SJCRH30 (cell line): Measurements from ENCODE around the gene NEUROD6. TPM values are rescaled to one million over a fixed set of nuclear protein-coding genes. Genes with fewer than 3 reads are reported as not detected.

ENCODE experiments used
- DNase-seq, 2 experiments: peaks; one replicate each; pipeline ENCODE4 v3.0.0-alpha.2; 2015 to 2020
- H3K27ac ChIP-seq: fragments of 250-450 bp; sonication (Bioruptor Pico); 2 replicates; pipeline ENCODE4 v1.5.1; 2020; ENCODE audit warnings: mild to moderate bottlenecking, moderate library complexity
- H3K27me3 ChIP-seq: fragments of 250-450 bp; sonication (Bioruptor Pico); 2 replicates; pipeline ENCODE4 v1.5.1; 2020; ENCODE audit warnings: mild to moderate bottlenecking, moderate library complexity
- H3K36me3 ChIP-seq: fragments of 250-450 bp; sonication (Bioruptor Pico); 2 replicates; pipeline ENCODE4 v1.5.1; 2020; ENCODE audit warnings: mild to moderate bottlenecking, moderate library complexity
- H3K4me1 ChIP-seq: fragments of 250-450 bp; sonication (Bioruptor Pico); 2 replicates; pipeline ENCODE4 v1.5.1; 2020; ENCODE audit warnings: mild to moderate bottlenecking, moderate library complexity
- H3K4me3 ChIP-seq: fragments of 250-450 bp; sonication (Bioruptor Pico); 2 replicates; pipeline ENCODE4 v1.5.1; 2020; ENCODE audit warnings: mild to moderate bottlenecking, moderate library complexity
- H3K9me3 ChIP-seq: fragments of 250-450 bp; sonication (Bioruptor Pico); replicated peaks from 2 replicates; pipeline ENCODE4 v1.5.1; 2020; ENCODE audit warnings: mild to moderate bottlenecking, moderate library complexity
- total RNA-seq: library from RNA; depleted of rRNA; stranded (reverse); fragments of >200 nt; shearing (Covaris generic); gene quantifications from 2 replicates; pipeline ENCODE4 v1.2.3, GENCODE V29; 2014

Gene NEUROD6
- total RNA-seq, 1 experiment from 2014 or later, result not detected

DNA sequence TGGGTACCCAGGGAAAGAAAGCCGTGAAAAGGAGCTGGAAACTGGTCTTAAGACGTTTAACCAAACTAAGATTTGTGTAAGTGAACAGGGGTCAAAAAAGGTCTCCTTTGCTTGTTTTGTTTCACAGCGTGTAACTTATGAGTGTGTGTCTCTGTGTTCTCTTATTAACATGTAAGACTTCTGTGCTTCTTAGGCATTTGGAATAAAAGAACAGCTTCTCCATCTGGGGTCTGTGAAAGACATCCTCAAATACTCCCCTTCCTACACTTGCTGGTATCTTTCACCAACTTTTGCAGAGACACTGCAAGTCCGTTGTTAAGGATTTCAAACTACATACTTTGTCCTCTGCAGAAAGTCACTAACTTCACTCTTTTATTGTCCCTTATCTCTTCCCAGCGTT lies 615 bp upstream of the NEUROD6 start:
- Histone ChIP-seq H3K36me3 (no peaks in the 10 kb centered on the region), H3K27ac (no peak overlapping the region), H3K27me3 (peaks cover 3% of the 10 kb centered on the region), H3K4me3 (no peak overlapping the region), H3K9me3 (no peaks in the 10 kb centered on the region), H3K4me1 (no peaks in the 10 kb centered on the region)
- no peak for DNase-seq

DNA sequence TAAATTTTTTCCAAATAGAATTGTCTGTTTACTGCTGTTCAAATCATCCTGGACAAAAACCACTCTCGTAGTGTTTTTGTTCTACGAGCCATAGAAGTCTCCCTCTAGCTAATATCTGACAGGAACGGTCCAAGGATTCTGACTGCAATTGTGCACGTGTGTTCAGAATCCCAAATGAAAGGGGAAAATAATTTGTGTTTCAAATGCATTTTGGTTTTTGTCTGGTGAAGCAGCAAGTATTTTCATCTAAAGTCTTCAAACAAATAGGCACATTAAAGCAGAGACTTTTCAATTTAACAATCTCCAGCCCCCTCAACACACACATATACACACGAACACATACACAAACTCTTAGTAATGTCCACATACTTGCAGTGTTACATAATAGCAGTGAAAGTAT lies 475 bp downstream of the NEUROD6 start:
- Histone ChIP-seq H3K4me1 (no peaks in the 10 kb centered on the region), H3K4me3 (no peak overlapping the region), H3K36me3 (no peaks in the 10 kb centered on the region), H3K9me3 (no peaks in the 10 kb centered on the region), H3K27me3 (peaks cover 3% of the 10 kb centered on the region), H3K27ac (no peak overlapping the region)
- no peak for DNase-seq

DNA sequence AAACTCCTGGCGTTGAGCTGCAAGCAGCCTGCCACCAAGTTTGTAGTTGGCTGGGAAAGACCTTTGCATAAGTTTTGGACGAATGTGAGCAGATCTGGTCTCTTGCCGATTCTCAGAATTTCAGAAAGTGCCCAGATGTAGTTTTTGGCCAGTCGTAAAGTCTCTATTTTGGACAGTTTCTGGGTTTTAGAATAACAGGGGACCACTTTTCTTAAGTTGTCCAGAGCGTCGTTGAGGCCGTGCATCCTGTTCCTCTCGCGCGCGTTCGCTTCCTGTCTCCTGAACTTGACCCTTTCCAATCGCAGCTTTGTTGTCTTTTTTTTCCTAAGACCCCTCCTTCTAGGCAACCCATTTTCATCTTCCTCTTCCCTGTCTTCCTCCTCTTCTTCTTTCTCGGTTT lies 1.8 kb downstream of the NEUROD6 start:
- Histone ChIP-seq H3K4me1 (no peaks in the 10 kb centered on the region), H3K27me3 (peaks cover 3% of the 10 kb centered on the region), H3K36me3 (no peaks in the 10 kb centered on the region), H3K27ac (no peak overlapping the region), H3K9me3 (no peaks in the 10 kb centered on the region), H3K4me3 (no peak overlapping the region)
- no peak for DNase-seq

DNA sequence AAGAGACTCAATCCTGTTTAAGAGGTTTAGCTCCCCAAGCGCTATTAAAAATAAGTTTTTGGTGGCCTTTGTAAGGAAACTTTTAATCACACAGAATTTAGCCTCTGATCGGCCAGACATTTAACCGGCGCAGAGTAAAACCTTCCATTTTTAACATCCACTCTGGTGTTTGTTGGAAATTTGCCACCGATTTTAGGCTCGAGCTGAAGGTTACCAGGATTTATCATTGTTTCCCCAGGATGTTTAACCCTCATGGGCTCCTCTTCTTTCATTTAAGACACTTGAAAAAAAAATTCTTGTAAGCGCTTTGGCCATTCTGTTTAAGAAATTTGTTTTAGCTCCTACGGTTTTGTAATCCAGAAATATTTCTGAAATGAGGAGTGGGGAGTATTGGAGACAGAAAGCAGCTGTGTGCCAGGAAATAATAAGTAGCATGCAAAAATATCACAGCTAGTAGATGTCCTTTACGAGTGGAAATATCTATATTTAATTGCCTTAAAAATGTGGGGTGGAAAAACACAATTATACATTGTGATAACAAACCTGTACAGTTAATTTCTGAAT lies 3.4 kb downstream of the NEUROD6 start:
- Histone ChIP-seq H3K27me3 (no peaks in the 10 kb centered on the region; the same call in none of the 2 replicates), H3K4me3 (no peak overlapping the region), H3K36me3 (no peaks in the 10 kb centered on the region), H3K4me1 (no peaks in the 10 kb centered on the region), H3K27ac (no peak overlapping the region), H3K9me3 (no peaks in the 10 kb centered on the region)
- no peak for DNase-seq

DNA sequence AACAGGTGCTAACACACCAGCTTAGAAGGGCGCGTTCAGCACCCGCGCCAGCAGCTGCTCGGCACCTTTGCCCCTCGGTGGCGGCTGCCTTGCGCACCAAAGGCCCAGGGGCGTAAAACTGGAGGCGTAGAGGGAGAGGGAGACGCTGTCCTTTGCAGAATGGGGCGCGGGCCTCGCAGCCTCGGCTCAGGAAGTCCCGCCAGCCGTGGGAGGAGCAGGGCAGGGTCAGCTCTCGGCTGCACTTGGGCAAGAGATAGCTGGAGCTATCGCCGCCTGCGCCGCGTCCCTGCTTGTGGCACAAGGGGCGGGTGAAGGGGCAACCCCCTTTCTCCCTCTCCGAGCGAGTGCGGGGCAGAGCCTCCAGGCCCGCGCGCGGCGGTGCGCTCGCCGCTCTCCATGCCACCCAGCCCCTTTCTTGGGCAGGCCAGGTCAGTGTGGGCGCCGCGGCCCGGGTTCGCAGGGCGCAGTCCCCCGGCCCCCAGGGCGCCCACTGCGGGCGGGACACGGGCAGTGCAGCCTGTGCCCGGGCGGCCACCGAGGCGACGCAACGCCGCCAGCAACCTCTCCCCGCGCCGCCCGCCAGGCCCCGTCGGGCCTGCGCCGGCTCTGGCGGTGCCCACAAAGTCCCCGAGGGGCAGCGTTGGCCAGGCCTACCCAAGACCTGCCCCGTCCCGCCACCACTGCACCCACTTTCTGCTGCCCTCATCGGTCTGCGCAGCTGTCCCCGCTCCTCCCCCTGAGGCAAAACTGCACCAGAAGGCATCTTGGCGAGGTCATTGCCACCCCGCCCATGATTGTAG lies 4.1 kb downstream of the NEUROD6 start:
- Histone ChIP-seq H3K27me3 (no peaks in the 10 kb centered on the region; the same call in none of the 2 replicates), H3K4me3 (no peak overlapping the region), H3K27ac (no peak overlapping the region), H3K36me3 (no peaks in the 10 kb centered on the region), H3K9me3 (no peaks in the 10 kb centered on the region), H3K4me1 (no peaks in the 10 kb centered on the region)
- no peak for DNase-seq

DNA sequence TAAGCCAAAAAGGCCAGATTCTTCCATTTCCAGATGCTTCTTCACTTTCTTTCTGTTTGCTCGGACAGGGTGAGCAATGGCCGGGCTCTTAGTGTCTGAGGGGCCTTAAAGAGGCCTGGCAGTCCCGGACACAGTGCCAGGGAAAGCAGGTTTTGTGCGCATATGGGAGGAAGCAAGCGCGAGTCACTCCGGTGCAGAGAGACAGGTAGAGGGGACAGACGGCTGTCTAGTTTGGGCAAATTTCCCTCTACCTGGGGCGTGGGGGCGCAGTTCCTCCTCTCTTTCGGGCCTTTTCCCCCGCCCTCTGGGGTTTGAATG lies 4.7 kb downstream of the NEUROD6 start:
- no peak overlapping the region for H3K27ac ChIP-seq
- no peaks in the 10 kb centered on the region for H3K36me3 ChIP-seq
- no peaks in the 10 kb centered on the region for H3K4me1 ChIP-seq
- no peak for DNase-seq
- H3K4me3 ChIP-seq, result no peak overlapping the region
- no peaks in the 10 kb centered on the region for H3K9me3 ChIP-seq
- H3K27me3 ChIP-seq, result no peaks in the 10 kb centered on the region; the same call in 1 of the 2 replicates

DNA sequence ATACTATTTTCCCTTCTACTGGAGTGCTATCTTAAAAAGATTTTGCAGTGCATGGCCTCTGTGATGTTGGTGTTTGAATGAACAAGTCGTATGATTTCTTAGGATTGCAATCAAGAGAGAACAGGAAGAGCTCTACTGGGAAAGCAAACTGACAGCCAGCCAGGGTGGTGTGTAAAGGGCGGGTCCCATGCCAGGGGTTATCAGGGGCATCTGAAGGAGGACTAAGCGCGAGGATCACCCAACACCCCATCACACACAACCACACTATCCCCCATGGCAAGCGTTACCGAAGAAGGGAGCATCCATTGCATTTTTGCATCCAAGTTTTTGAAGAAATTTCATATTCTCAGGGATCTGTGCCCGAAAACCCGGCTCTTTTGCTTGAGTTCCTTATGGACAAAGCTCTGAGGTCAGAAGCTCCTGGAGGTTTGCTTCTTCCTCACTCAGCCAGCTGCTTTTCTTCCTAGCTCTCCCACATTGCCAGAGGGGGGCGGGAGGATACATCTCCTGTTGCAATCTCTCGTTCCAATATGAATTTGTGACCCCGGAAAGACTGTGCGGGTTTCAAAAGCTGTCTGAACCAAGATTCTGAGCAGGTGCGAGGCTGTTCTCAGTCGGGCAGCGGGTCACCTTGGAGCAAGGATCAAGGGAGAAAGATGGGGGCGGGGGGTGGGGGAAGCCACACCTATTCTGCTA lies 5.2 kb downstream of the NEUROD6 start:
- Histone ChIP-seq H3K27ac (no peak overlapping the region), H3K4me1 (no peaks in the 10 kb centered on the region), H3K9me3 (no peaks in the 10 kb centered on the region), H3K4me3 (no peak overlapping the region), H3K27me3 (no peaks in the 10 kb centered on the region; the same call in 1 of the 2 replicates), H3K36me3 (no peaks in the 10 kb centered on the region)
- no peak for DNase-seq

DNA sequence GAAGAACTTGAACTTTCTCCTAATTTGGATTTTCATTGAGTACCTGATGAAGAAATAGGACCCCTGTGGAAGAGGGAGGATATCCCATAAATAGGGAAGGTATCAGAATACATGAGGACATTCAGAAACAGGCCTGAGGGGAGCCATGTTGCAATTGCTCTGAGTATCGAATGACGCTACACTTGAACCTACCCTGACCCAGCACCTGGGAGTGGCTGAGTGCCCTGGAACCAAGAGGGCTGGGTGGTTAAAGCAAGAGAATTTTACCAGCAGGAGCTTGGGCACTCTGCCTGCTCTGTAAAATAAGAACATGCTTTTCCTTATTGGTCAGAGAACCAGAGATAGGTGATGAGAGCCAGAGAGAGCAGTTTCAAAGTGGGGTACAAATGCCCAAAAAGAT lies 7.2 kb downstream of the NEUROD6 start:
- H3K27me3 ChIP-seq, result no peaks in the 10 kb centered on the region; the same call in 1 of the 2 replicates
- no peaks in the 10 kb centered on the region for H3K4me1 ChIP-seq
- no peak overlapping the region for H3K27ac ChIP-seq
- no peak for DNase-seq
- H3K9me3 ChIP-seq, result no peaks in the 10 kb centered on the region
- H3K4me3 ChIP-seq, result no peak overlapping the region
- no peaks in the 10 kb centered on the region for H3K36me3 ChIP-seq

DNA sequence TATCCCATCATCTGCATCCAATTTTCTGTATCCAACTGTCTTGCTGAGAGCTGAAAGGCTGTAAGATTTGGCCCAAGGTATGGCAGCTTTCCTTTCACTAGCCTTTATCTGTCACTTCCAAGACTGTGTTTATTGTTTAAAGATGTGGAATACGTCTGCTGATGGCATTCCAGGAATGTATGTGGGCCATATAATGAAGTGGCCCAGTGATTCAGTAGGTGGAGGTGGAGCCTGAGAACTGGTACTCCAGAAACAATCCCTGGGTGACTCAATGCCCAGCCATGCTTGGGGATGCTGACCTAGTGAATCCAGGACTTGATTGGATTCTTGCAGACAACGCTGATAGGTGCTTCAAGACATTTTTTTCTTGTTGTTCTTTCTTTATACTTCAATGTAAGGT lies 13.5 kb downstream of the NEUROD6 start:
- no peaks in the 10 kb centered on the region for H3K9me3 ChIP-seq
- H3K4me1 ChIP-seq, result no peaks in the 10 kb centered on the region
- DNase-seq, result no peak
- no peak overlapping the region for H3K4me3 ChIP-seq
- no peak overlapping the region for H3K27ac ChIP-seq
- no peaks in the 10 kb centered on the region for H3K27me3 ChIP-seq
- no peaks in the 10 kb centered on the region for H3K36me3 ChIP-seq

DNA sequence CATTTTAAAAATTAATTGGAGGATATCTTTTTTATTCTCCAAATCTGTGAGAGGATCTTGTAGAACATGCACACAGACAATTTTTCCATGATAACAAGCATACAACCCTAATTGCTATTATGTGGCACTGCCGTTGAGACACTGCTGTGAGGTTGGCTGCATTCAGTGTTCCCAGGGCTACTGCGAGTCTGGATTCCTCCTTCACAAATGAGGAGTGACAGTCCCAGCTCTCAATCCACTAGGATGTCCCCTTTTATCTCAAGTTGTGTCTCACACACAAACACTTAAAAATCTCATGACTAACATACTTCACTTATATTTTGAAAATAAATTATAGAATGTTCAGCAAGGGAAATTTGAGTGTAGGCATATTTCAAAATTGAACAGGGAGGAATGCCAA lies 14.1 kb downstream of the NEUROD6 start:
- H3K27me3 ChIP-seq, result no peaks in the 10 kb centered on the region
- H3K36me3 ChIP-seq, result no peaks in the 10 kb centered on the region
- no peak overlapping the region for H3K27ac ChIP-seq
- 0 out of 2 replicates have a peak, but pooled peaks cover 2% of the 10 kb centered on the region for H3K9me3 ChIP-seq
- no peaks in the 10 kb centered on the region for H3K4me1 ChIP-seq
- no peak overlapping the region for H3K4me3 ChIP-seq
- no peak for DNase-seq

DNA sequence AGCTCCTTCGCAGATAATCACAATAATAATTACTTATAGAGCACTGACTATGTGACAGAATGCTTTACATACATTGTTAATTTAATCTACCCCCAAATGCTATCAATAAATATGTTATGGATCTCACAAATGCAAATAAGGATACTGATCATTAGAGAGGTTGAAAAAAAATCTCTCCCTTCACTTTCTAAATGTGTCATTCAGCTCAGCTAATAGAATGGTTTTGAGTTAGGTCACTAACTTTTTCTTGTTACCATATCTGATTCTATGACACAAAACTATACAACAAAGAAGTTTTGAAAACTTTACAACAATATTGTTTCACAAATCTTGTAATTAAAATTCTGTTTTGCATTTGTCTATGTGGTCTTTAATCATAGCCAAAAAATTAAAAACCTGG lies 17.4 kb downstream of the NEUROD6 start:
- Histone ChIP-seq H3K4me1 (no peaks in the 10 kb centered on the region), H3K27me3 (no peaks in the 10 kb centered on the region), H3K9me3 (0 out of 2 replicates have a peak, but pooled peaks cover 3% of the 10 kb centered on the region), H3K4me3 (no peak overlapping the region), H3K36me3 (no peaks in the 10 kb centered on the region), H3K27ac (no peak overlapping the region)
- DNase-seq, result no peak

DNA sequence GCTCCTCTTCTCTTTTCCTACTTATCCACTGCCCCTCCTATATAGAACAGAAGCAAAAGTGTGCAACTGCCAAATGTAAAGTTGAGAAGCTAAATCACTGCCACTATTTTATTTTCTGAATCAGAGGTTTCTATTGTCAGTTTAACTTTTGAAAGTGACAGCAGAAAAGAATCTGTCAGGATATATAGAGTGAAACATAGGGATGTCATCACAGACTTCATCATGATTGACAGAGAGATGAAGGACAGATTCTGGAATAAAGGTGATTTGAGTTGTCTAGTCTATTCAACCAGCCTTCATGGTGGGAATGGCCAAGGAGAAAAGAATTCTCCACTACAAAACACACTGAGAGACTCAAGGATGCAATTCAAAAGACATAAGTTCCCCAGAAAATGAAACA lies 19.9 kb downstream of the NEUROD6 start:
- no peaks in the 10 kb centered on the region for H3K27me3 ChIP-seq
- H3K4me1 ChIP-seq, result no peaks in the 10 kb centered on the region
- no peak overlapping the region for H3K27ac ChIP-seq
- H3K36me3 ChIP-seq, result no peaks in the 10 kb centered on the region
- no peak for DNase-seq
- no peak overlapping the region for H3K4me3 ChIP-seq
- 0 out of 2 replicates have a peak, but pooled peaks cover 3% of the 10 kb centered on the region for H3K9me3 ChIP-seq

DNA sequence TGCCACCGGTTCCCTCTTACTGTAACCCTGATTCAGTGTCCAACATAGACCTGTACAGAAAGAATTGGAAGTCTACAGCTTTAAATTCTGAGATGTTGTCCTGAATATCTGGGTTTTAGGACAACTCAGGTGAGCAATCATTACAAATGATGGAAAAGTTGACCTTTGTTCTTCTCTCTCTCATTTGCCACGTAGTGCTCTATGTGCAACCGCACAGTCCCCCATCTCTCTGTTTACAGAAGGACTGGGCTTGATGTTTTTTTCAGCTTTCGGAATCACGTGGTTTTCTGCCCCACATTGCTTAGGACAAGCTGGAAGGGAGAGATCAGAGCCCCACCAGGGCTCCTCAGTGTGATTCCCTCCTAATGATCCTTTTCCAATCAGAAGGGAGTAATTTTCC lies 22.2 kb downstream of the NEUROD6 start:
- Histone ChIP-seq H3K9me3 (0 out of 2 replicates have a peak, but pooled peaks cover 3% of the 10 kb centered on the region), H3K27ac (no peak overlapping the region), H3K27me3 (no peaks in the 10 kb centered on the region), H3K36me3 (no peaks in the 10 kb centered on the region), H3K4me1 (no peaks in the 10 kb centered on the region), H3K4me3 (no peak overlapping the region)
- DNase-seq, result no peak

DNA sequence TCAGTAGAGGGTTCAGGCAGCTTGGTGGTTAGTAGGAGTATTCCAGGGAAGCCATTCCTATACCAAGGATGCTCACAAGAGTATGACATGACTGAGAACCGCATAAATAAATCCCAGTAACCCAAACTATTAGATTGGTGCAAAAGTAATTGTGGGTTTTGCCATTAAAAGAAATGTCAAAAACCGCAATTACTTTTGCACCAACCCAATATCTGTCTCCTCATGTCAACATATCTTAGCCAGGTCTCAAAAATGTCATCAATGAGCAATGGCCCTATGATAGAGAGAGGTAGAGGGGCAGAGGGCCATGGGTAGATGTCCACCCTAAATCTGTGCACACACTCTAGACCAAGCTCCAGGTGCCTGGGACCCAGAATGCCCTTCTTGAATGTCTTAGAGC lies 23.6 kb downstream of the NEUROD6 start:
- Histone ChIP-seq H3K4me1 (no peaks in the 10 kb centered on the region), H3K36me3 (no peaks in the 10 kb centered on the region), H3K4me3 (no peak overlapping the region), H3K9me3 (0 out of 2 replicates have a peak, but pooled peaks cover 3% of the 10 kb centered on the region), H3K27ac (no peak overlapping the region), H3K27me3 (0 out of 2 replicates have a peak, but pooled peaks cover 2% of the 10 kb centered on the region)
- no peak for DNase-seq

DNA sequence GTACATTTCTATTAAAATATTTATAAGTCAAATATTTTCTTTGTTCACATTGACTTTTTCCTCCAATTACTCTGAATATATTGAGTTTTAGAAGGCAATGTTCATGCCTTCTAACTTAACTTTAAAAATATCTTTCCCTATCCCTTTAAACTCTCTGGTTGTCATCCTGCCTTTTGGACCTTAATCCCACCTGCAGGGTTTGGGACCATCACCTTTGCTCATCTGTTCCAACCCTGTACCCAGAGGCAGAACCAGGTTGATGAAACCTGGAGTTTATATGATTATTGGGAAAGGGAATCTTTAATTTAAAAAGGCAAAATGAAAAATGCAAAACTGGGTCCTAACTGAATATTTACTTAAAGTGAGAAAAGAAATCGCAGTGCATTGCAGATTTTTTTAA lies 24.8 kb downstream of the NEUROD6 start:
- no peaks in the 10 kb centered on the region for H3K36me3 ChIP-seq
- H3K27me3 ChIP-seq, result peaks cover 5% of the 10 kb centered on the region; the same call in 1 of the 2 replicates
- H3K4me1 ChIP-seq, result no peaks in the 10 kb centered on the region
- H3K4me3 ChIP-seq, result no peak overlapping the region
- H3K27ac ChIP-seq, result no peak overlapping the region
- H3K9me3 ChIP-seq, result no peaks in the 10 kb centered on the region
- no peak for DNase-seq
